Activated CD8-positive, alpha-beta memory T cell treated with anti-CD3 and anti-CD28 coated beads, Interleukin-2, amount 50 U/mL, for 4 hours (primary cell): ENCODE data around the gene NXPH4.

Experiments
- DNase-seq: peaks from one replicate; pipeline ENCODE4 v3.0.0-alpha.2; 2020

Gene NXPH4

DNA sequence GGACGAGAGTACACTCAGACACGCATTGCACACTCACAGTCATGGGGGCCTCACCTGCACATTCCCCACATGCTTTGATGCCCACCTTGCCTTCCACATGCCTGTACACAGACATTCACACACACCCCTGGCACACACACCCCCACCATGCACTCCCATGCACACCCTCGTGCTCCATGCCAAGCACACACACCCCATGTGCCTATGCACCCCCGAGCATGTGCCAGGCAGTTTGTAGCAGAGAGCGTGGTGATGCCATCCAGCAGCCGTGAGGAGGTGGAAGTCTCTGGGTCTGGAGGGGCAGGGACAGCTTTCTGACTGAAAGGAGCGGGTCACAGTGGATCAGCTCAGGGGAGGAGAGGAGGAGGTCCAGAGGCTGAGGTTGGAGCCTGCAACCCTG is 10.7 kb upstream of the NXPH4 start:
- DNase-seq = no peak

DNA sequence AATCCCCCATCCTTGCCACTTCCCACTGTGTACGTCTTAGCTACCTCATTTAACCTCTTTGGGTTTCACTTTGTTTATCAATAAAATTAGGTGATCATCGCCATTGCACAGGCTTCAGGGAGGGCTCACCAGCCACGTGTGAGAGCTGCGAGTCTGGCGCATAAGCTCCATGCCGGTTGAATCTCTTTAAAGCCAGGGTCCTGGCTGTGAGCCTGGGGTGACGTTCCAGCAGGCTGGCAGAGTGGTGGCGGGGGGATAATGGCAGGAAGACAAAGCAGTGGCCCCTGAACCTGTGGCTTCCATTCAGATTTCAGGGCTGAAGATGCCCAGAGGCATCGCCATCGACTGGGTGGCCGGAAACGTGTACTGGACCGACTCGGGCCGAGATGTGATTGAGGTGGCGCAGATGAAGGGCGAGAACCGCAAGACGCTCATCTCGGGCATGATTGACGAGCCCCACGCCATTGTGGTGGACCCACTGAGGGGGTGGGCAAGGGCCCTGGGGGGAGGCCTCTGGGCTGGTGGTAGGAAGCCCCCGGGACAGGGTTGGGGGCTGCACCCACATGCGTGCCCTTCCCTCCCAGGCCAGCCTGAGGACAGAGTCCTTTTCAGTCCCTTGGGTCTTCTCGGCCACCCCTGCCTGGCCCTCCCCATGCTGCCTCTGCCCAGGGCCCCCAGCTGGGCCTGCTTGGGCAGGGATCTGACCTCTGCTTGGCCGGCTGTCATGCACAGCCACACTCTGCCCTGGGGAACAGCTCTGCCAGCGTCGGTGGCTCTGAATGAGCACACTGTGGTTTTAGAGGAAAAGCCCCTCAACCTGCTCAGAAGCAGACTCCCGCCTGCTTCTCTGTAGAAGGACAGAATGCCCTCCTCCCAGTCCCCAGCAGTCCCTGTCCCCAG is 8.6 kb upstream of the NXPH4 start:
- no peak for DNase-seq

- DNase-seq = no peak
These were observed 7.8 kb upstream of the NXPH4 start for GRCh38 chr12:57208631-57209282.

DNA sequence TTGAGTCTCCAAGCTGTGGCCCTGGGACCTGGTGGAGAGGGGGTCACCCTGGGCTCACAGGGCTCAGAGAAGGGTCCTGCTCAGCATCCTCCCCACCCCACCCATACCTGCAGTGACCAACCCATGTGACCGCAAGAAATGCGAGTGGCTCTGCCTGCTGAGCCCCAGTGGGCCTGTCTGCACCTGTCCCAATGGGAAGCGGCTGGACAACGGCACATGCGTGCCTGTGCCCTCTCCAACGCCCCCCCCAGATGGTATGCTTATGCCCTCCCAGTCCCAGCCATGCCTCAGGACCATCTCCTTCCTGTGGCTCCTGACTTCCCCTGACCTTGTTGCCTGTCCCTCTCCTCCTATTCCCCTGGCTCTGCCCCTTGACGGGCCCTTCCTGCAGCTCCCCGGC is 6.7 kb upstream of the NXPH4 start:
- no peak for DNase-seq

DNA sequence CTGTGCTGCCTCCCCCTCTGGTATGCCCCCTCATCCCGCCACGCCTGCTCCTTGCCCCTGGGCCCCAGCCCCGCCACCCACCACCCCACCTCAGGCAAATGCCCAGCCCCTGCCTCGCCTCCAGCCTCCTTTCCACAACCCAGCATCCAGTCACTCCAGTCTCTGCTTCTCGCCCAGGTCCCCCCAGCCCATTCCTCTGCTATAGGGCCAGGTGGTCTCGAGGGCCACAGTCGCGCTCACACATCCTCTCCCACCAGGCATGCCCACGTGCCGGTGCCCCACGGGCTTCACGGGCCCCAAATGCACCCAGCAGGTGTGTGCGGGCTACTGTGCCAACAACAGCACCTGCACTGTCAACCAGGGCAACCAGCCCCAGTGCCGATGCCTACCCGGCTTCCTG is 6.1 kb upstream of the NXPH4 start:
- DNase-seq = no peak

GRCh38 chr12:57210926-57211692 is 5.5 kb upstream of the NXPH4 start:
- DNase-seq = no peak

DNA sequence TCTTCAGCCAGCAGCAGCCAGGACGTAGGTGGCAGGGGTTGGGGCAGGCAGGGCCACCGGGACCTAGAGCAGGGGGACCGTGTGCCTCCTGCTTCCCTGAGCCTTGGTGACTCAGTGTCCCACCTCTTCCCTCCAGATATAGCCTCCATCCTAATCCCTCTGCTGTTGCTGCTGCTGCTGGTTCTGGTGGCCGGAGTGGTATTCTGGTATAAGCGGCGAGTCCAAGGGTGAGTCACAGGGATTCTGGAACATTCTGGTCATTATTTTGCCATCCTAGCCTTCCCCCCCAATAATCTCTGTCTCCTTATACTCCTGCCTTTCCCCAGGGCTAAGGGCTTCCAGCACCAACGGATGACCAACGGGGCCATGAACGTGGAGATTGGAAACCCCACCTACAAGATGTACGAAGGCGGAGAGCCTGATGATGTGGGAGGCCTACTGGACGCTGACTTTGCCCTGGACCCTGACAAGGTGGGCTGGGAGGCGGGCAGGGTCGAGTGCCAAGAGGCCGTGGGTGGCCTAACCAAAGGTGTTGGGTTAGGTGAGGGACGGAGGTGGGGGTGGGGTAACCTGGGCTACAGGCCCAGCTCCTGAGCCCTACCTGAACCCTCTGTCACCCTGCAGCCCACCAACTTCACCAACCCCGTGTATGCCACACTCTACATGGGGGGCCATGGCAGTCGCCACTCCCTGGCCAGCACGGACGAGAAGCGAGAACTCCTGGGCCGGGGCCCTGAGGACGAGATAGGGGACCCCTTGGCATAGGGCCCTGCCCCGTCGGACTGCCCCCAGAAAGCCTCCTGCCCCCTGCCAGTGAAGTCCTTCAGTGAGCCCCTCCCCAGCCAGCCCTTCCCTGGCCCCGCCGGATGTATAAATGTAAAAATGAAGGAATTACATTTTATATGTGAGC is 4.5 kb upstream of the NXPH4 start:
- DNase-seq = no peak

DNA sequence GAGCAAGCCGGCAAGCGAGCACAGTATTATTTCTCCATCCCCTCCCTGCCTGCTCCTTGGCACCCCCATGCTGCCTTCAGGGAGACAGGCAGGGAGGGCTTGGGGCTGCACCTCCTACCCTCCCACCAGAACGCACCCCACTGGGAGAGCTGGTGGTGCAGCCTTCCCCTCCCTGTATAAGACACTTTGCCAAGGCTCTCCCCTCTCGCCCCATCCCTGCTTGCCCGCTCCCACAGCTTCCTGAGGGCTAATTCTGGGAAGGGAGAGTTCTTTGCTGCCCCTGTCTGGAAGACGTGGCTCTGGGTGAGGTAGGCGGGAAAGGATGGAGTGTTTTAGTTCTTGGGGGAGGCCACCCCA is 3.9 kb upstream of the NXPH4 start:
- no peak for DNase-seq

GRCh38 chr12:57213058-57213715 is 3.4 kb upstream of the NXPH4 start:
- peak; percentile 86 for DNase-seq

- no peak for DNase-seq
These were observed 2.7 kb upstream of the NXPH4 start for GRCh38 chr12:57213763-57214397.

DNA sequence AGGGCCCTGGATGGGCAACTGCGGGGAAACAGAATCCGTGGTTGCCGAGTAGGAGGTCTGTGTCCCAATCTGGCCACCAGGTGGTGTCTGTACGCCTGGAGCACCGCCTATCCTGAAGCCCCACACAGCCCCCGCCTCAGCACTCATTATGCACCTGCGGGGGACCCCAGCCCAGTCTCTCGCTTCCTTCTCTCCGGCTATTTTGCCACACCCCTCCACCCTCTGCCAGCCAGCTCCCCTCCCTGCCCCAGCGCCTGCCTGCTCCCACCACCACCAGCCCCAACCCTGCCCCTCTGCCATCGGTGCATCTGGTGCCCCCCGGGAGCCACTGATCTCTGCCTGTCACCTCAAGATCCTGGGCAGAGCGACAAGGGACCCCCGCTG is 2.2 kb upstream of the NXPH4 start:
- peak; percentile 72 for DNase-seq

DNA sequence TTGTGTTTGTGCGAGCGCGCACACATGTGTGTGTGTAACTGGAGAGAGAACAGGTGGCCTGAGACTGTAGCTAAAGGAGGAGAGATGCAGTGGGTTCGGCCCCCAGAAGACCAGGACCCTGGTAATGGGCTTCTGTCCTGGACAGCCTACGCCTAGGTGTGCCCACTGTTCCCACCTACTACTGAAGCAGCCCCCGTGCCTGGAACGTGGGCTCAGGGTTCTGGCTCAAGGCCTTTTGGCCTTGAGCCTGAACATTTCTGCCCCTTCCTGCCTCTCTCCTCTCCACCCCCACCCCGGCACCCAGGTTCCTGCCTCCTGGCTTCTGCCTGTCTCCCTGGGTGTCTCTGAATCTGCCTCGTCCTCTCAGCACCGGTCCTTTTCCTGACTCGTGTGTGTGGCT is 1.5 kb upstream of the NXPH4 start:
- no peak for DNase-seq

DNA sequence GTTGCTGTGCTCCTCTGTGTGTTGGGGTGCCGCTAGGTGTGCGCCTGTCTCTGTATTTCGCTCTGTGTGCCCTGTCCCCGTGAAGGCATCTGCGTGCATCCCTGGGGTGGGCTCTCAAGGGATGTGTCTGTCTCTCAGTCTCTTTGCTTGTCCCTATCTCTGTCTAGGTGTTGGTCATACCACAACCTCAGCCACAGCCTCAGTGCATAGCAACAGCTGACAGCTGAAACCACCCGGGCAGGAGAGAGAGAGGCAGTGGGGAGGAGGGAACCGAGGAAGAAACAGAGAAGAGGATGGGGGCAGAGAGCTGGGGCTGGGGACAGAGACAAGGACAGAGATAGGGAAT is 953 bp upstream of the NXPH4 start:
- no peak for DNase-seq

- DNase-seq = no peak
These were observed 606 bp downstream of the NXPH4 start for GRCh38 chr12:57216921-57217879.

- DNase-seq = no peak
These were observed 1.6 kb downstream of the NXPH4 start for GRCh38 chr12:57218030-57218853.

DNA sequence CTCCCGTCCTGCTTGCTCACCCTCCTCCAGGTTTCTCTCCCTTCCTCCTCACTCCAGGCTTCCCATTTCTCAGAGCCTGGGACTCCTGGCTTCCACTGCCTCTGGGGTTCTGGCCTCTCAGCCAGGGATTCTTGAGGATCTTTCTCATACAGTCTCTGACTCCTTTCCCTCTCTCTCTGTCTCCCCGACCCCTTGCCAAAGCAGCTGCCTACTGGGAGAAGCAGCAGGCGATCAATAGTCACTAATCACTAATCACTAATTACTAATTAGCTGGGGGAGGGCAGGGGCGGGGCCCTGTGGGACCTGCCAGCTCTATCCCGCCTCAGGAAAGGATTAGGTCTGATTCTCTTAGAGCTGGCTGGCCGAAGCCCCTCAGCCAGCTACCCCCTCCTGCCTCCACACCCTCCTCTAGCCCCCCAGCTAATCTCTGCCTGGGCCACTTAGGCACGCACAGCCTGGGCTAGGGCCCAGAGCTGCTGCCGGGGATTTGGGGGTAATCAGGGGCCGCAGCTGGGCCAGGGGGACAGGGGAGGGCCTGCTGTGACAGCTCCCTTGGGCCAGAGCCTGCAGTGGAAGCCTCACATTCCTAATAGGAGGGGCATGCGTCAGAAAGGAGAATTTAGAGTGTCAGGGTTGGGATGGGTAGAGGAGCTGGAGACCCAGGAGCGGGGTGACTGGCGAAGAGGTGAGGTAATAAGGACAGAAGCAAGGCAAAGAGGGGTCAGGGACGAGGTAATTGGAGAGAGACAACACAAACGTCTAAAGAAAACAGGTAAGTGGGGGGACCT is 2.8 kb downstream of the NXPH4 start:
- no peak for DNase-seq

GRCh38 chr12:57219993-57220754 is 3.6 kb downstream of the NXPH4 start:
- no peak for DNase-seq

- no peak for DNase-seq
These were observed 4.2 kb downstream of the NXPH4 start for GRCh38 chr12:57220770-57221168.
